ENCODE measurements around the gene C11orf98.

GRCh38 chr11:62622476-62623089 is 42.4 kb downstream of the C11orf98 start:
- TF ChIP-seq EZH2phosphoT487 (IDR thresholded peaks at IDR 0.05; ENCODE audit: low read length) (no peak), CTCF (IDR thresholded peaks at IDR 0.05; ENCODE audit: low read length) (no peak)
